Stimulated activated CD8-positive, alpha-beta memory T cell treated with anti-CD3 and anti-CD28 coated beads, Interleukin-7, amount 100 ng/mL, for 1 hour (primary cell): ENCODE results near the gene PPM1D.
"Not testable (repeated sequence)": the region's sequence is repeated elsewhere in the genome, so short reads cannot be mapped to it uniquely, and the experiment has no call there.

Experiments used
- DNase-seq, 2 donors: peaks; one replicate each; pipeline ENCODE4 v3.0.0-alpha.2; 2020; ENCODE audit warnings: low read depth in 2 of 2

The PPM1D gene

GRCh38 chr17:60593441-60594036 lies 6.5 kb upstream of the PPM1D start:
- not testable (repeated sequence) for DNase-seq

DNA sequence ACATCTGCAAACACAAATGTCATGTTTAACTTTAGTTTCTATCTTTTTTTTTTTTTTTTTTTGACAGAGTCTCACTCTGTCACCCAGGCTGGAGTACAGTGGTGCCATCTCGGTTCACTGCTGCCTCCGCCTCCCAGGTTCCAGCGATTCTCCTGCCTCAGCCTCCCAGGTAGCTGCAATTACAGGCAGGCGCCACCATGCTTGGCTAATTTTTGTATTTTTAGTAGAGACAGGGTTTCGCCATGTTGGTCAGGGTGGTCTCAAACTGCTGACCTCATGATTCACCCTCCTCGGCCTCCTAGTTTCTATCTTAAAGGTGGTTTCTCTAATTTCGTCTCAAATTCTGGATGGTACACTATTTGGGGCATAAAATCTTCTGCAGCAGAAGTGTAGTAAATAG lies 5.8 kb upstream of the PPM1D start:
- not testable (repeated sequence) for DNase-seq

- no peak for DNase-seq
Measured at GRCh38 chr17:60594734-60595133, 5.3 kb upstream of the PPM1D start.

DNA sequence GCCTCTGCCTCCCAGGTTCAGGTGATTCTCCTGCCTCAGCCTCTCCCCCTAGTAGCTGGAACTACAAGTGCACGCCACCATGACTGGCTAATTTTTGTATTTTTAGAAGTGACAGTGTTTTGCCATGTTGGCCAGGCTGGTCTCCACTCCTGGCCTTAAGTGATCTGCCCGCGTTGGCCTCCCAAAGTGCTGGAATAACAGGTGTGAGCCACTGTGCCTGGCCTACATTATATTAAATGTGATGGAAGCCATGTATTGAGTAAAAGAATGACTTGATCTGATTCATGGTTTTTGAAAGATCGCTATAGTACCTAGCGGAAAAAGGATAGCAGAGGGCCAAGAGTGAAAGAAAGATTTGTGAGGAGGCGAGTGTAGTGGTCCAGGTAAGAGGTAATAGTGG lies 2.7 kb upstream of the PPM1D start:
- DNase-seq: no peak

GRCh38 chr17:60598001-60598736 lies 1.8 kb upstream of the PPM1D start:
- DNase-seq: no peak

DNA sequence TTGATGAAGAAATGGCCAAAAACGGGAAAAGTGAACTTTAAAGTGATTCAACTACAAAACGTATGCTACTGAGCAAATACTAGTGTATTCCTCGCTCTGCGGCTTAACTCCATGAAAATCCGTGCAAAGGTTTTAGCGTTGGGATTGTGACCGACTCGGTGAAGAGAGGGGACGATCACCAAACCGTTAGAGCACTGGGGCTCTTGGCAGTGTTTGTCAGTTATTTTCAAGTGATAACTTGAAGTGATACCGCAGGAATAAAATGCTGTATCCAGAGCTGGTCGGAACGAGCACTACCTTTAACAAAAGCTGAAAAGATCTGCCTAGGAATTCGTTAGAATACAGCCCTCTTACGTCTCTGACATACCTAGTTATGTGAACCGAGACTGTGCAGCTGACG lies 773 bp upstream of the PPM1D start:
- DNase-seq: no peak

- peak; percentile 17 to 41 for DNase-seq
Measured at GRCh38 chr17:60600490-60601446, 775 bp downstream of the PPM1D start.

DNA sequence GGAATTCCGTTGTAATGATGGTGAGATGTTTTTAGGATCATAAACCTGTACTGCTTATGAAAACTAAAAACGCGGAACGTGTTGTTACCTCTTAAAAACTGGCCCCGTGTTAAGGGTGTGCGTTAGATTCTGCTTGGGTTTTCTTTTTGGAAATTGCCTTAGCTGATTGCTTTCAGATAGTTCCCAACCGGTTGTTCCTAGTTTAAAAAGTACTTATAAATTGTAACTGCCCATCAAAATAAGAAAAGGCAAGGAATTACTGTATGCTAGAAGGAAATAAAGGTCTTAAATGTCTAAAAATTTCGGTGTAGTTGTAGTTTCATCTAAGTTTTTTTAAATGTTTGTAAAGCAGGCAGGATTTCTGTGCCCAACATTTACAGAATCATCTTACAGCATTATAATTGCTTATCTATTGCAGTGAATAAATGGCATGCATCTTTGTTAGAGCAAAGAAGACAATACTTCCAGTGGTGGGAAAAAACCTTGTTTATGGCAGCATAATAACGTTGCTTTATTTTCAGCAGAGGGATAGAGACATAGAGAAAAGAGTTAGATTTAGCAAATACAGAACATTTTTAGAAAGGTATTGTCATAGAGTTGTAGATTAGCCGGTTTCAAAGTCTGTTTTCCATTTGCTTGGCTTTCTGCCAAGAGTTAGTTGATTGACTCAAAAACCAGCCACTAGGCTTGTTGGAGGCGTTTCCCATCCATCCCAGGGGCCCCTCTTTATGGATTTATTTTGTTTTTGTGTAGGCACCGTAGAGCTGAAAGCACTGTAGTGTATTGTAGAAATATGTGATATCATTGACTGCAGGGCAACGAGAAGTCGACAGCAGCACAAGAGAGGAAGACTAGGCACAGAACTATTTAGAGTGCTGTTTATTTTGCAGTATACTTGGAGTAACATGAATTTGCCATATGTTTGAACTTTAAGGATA lies 1.7 kb downstream of the PPM1D start:
- DNase-seq: peak in 1 of 2 donors; percentile 3

DNA sequence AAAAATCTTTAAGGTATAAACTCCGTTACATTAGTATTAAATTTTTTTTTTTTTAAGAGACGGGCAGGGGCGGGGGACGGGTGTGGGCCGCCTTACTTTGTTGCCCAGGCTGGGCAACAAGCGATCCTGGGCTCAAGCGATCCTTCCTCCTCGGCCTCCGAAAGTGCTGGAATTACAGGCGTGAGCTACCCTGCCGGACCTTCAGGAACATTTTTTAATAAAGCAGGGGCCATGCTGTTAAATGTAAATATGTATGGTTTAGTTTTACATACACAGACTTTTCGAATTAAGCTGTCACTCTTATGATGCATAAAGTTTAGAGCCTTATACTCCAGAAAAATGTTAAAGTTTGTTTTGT lies 2.4 kb downstream of the PPM1D start:
- DNase-seq: no peak

DNA sequence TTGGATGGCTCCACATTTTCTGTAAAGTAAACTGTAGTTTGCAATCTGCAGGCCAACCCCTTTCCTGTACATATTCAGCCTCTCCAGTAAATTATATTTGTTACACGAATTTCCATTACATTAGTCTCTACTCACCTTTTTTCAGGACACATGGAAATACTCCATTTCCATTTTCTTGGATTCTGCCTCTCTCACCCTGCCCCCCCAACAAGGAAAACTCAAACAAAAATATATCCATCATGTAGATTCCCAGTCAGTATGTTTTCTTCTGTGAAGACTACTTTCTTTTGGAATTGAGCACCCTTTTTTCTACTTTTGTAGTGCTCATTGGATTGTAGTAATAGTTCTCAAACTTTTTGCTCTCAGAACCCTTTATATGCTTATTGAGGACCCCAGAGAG lies 2.9 kb downstream of the PPM1D start:
- no peak for DNase-seq

- DNase-seq: not testable (repeated sequence)
Measured at GRCh38 chr17:60603477-60603876, 3.5 kb downstream of the PPM1D start.

GRCh38 chr17:60604686-60605334 lies 4.8 kb downstream of the PPM1D start:
- no peak for DNase-seq

GRCh38 chr17:60606036-60606435 lies 6.0 kb downstream of the PPM1D start:
- no peak for DNase-seq

DNA sequence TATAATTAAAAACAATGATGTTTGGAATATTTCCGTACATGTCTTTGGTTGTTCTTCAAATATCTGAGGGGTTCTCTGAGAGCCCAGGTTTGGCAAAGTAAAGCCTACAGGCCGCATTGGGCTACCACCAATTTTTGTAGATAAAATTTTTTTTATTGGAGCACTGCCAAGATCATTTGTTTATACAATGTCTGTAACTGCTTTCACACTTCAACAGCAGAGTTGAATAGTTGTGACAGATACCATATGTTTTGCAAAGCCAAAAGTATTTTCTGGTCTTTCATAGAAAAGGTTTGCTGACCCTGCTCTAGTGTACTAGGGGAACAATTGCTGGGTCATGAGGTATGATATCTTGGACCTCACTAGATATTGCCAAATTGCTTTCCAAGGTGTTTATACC lies 10.5 kb downstream of the PPM1D start:
- DNase-seq: no peak

GRCh38 chr17:60611321-60611720 lies 11.3 kb downstream of the PPM1D start:
- DNase-seq: not testable (repeated sequence)

GRCh38 chr17:60613325-60613724 lies 13.3 kb downstream of the PPM1D start:
- no peak for DNase-seq

- DNase-seq: not testable (repeated sequence)
Measured at GRCh38 chr17:60613796-60614195, 13.8 kb downstream of the PPM1D start.

DNA sequence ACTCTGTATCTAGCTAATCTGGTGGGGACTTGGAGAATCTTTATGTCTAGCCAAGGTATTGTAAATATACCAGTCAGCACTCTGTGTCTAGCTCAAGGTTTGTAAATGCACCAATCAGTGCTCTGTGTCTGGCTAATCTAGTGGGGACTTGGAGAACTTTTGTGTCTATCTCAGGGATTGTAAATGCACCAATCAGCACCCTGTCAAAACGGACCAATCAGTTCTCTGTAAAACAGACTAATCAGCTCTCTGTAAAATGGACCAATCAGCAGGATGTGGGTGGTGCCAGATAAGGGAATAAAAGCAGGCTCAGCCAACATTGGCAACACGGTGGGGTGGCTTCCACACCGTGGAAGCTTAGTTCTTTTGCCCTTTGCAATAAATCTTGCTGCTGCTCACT lies 14.3 kb downstream of the PPM1D start:
- DNase-seq: not testable (repeated sequence)

DNA sequence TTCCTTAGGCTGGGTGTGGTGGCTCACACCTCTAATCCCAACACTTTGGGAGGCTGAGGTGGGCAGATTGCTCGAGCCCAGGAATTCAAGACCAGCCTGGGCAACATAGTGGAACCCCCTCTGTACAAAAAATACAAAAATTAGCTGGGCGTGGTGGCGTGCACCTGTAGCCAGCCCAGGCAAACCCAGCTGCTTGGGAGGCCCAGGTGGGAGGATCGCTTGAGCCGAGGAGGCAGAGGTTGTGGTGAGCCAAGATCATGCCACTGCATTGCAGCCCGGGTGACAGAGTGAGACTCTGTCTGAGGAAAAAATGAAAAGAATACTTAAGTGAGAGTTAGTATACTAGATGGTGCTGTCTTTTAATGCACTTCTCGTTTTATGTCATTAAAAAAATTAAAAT lies 15.1 kb downstream of the PPM1D start:
- DNase-seq: no peak

GRCh38 chr17:60615840-60616239 lies 15.8 kb downstream of the PPM1D start:
- no peak for DNase-seq

DNA sequence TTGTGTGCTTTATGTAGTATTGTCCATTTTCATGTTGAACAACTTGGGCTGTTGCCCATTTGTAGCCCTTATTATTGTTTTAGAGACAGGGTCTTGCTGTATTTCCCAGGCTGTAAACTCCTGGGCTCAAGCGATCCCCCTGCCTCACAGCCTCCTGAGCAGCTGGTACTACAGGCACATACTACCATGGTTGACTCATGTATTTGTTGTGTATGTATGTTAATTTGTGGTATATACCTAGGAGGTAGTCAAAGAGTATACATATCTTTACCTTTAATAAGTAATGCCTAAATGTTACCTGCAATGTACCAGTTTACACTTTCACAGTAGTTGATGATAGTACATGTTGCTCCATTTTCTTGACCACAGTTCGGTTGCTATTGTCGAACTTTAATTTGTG lies 18.1 kb downstream of the PPM1D start:
- DNase-seq: no peak
